B cell (primary cell): ENCODE results near the gene AGAP1.

Experiments
- CTCF ChIP-seq: fragments of 200-600 bp; IDR thresholded peaks from one replicate; pipeline ENCODE4 v1.8.0; 2022; ENCODE audit warnings: antibody characterized with exemption, mild to moderate bottlenecking
- EZH2 ChIP-seq: IDR thresholded peaks from 2 replicates; pipeline ENCODE4 v1.6.1; 2012; ENCODE audit warnings: borderline replicate concordance, low read depth, mild to moderate bottlenecking, moderate library complexity, low read length; ENCODE audit not compliant: insufficient read depth, poor library complexity, severe bottlenecking

- no peak for TF ChIP-seq CTCF
- TF ChIP-seq EZH2: no peak
These were observed 367.5 kb downstream of the AGAP1 start for GRCh38 chr2:235861383-235861782.
